GM04504 (cell line): ENCODE results near the gene COL6A1.
A peak's percentile ranks its signal among the peaks of the same experiment; 100 is the strongest.
"Not testable (repeated sequence)": the region's sequence is repeated elsewhere in the genome, so short reads cannot be mapped to it uniquely, and the experiment has no call there.

Experiments used
- DNase-seq: peaks from one replicate; pipeline ENCODE4 v3.0.0-alpha.2; 2012; ENCODE audit warnings: low read depth

COL6A1 gene

DNA sequence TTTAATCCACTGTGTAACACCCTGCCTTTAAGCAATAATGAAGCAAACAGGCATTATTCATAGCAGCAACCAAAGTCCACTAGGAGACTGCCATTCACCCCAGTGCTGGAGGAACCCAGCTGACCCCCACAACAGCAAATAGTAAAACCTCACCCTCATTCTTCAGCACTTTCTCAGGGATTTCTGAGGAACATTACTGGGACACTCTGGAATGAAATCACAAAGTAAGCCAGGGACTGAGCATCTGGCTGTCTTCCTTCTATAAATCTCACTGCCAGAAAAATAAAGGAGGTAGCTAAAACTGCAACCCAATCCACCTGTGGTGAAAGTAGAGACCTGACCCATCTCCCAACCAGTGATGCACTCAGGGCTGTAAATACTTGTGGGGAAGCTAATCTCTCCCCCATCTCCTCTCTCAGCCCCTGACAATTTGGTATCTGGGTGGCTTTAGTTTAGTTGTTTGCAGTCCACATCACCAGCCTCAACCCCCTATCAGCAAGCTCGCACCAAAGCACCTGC, 47.1 kb downstream of the COL6A1 start:
- peak; percentile 80 for DNase-seq

DNA sequence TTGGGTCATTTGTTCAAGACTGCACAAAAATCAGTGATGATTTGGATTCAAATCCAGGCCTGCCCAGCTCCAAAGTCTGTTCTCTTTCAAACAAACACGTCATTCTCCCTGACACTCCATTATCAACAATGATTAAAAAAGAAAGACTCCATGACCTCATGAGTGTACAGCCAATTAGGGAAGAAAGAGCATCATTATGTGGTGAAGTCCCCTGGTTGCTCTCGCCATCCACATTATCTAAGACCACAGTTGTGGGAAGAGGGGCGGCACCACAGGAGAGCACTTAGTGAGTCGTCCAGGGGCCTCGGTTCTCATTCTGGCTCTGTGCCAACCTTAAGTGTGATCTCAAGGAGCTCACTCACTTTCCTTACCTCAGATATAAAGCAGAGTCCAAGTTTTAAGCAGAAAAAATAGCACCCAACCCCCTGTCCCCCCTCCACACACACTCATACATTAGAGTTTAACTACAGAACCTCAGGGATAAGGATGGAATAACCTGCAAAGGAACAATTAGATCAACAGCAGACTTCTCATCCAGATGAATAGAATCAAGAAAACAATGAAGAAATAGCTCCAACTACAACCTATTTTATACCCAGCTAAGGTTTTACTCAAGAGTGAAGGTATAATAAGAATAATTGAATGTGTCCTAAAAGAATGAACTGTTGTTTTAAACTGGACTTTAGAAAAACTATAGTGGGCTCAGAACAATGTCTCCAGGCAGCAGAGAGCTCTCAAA, 47.8 kb downstream of the COL6A1 start:
- no peak for DNase-seq

DNA sequence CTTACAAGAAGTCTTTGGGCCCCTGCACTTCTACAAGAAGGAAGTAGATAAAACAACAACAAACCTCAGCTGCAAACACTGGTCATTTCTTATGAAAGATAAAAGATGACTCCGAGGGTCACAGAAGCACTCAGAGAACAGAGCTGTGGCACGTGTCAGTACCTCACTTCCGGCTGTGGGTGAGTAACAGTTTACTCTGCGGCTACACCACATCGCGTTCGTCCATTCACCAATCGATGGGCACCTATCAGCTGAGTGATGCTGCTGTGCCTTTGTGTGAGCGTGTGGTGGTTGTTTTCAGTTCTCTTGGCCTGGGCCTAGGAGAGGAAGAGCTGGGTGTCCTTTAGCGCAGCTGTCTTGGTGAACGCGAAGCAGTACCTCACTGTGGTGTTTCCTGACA, 49.9 kb downstream of the COL6A1 start:
- DNase-seq, result no peak

DNA sequence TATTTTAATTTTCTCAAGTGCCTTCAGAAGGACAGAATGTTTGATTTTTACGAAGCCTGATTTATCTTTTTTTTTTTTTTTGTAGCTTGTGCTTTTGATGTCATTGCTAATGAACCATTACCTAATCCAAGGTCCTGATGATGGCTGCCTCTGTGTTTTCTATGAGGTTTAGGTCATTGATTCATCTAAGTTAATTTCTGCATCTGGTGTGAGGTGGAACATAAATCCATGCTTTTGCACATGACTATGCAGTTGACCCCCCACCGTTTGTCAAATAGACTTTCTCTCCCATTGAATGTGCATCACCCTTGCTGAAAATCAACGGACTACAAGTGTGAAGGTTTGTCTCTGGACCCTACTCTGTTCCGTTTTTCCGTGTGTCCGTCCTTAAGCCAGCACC, 50.5 kb downstream of the COL6A1 start:
- no peak for DNase-seq

DNA sequence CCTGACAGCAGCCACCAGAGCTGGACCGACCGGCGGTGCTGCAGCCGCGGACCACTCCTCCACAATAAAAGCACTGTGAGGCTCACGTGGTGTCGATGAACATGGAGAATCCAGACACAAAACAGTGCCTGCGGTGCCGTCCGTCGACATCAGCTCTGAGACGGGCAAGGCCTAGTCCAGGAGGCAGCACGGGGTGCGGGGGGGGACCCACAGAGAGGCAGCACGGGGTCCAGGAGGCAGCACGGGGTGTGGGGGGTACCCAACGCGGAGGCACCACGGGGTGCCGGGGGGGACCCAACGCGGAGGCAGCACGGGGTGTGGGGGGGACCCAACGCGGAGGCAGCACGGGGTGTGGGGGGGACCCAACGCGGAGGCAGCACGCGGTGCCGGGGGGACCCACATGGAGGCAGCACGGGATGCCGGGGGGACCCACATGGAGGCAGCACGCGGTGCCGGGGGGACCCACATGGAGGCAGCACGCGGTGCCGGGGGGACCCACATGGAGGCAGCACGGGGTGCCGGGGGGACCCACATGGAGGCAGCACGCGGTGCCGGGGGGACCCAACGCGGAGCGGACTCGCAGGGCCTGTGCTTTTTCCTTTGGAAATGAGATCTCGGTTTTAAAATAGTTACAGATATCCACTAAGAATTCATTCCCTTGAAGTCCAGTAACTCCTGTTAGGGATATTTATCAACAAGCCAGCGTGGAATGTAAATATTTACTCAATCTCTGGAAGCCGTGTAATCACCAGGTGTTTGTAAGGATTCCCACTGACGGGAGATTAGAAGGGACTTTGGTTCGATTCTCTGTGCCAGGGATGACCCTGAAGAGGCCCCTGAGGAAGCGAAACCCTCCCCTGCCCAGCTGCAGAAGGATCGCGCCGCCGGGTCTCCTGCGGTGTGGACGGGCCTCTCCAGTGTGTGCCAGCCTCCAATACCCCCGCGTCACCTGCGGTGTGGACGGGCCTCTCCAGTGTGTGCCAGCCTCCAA, 52.1 kb downstream of the COL6A1 start:
- no peak for DNase-seq

DNA sequence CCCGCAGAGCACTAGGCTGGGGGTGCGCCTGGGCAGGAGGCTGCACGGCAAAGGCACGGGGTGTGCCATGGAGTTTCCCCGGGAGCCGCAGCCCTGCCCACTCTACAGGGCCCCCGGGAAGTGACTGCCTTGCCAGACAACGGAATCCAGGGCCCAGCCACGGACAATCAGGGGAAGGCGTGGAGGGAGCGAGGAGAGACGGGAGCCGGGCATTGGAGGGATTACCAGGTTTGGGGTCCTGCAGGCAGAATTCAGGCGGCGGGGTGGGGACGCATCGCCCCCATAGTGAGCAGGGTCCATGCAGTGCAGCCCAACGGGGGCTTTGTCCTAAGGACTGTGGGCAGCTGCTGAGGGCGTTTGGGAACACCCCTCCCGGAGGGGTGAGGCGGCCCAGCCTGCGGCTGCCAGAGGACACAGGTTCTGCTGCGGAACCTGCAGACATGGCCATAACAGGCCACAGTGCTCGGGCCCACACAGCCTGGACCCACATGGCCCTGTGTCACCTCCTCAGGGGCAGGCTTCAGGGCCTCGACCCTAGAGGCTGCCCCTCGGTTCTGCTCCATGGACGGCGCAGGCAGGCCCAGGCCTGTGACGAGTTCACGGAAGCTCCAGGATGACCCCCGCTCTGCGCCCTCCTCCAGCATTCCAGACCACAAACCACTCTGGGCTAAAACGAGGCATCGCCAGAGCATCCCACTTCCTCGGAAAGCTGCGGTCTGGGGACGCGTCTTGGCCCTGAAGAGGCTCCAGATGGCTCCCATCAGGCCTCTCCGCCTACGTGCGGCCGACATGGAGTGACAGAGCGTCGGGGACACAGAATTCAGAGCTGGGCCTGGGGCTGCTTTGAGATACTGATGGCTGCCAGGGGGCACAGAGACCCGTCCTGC, 54.5 kb downstream of the COL6A1 start:
- peak; percentile 85 for DNase-seq

DNA sequence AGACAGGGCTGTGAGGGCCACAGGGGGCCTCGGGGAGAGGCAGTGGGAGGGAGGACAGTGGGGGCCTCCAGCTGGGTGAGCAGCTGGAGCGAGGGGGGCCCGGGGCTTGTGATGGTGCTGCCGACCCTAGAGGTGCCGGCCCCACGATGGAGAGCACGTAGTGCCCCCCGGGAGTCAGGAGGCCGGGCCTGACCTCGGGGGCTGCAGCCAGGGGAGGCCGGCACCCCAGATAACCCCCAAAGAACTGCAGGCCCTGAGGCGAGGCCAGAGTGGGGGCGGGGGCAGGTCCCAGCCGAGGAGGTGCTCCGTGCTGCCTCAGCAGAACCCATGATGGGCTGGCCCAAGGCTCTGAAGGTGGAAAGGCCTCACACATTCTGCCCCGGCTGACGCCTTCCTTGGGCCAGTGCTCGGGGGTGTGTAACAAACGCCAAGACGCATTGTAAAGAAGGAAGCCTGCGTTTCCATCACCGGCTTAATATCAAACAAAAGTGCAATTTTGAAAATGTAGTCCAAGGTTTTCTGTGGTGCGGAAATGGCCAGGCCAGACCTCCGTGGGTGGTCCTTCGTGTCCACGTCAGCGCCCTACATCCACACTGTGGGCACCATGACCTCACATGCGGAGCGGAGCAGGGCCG, 55.2 kb downstream of the COL6A1 start:
- no peak for DNase-seq

DNA sequence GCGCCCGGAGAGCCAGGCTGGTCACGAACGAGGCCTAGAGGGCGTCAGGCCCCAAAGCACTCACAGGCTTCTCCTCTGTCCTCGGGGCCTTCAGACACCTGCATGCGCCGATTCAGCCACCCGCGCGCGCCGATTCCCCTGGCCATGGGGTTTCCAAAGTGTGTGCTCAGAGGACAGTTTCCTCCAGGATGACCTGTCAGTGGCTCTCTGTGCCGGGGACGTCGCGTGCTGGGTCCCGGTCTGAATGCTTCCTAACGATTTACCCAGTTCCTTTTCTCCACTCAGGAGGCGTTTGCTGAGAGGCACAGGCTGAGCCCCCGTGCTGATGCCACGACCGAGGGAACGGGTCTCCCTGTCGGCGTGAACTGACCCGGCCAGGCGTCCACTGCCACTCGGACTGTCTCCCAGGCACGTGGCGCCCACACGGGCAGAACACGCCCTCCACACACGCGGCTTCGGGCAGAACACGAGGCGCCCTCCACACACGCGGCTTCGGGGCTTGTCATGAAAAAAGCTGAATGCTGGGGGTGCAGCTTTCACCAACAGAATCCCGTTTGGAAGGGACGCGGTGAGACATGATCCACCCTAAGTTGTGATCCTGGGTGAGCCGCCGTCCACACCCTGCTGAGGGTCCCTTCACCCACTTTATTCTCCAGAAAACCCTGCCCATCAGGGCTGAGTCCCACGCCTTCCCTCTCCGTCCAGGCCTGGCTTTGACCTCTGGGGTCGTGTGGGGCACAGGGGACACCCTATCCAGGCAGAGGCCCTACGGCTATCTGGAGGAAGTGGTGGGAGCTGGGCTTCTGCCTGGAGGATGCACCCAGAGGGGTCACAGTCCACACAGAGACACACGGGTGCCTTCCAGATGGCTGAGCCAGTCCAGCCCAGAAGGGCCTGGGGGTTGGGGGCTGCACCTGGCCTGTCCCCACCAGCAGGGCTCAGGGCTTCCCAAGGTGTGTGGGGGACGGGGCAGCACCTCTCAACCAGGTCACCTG, 56.1 kb downstream of the COL6A1 start:
- no peak for DNase-seq

DNA sequence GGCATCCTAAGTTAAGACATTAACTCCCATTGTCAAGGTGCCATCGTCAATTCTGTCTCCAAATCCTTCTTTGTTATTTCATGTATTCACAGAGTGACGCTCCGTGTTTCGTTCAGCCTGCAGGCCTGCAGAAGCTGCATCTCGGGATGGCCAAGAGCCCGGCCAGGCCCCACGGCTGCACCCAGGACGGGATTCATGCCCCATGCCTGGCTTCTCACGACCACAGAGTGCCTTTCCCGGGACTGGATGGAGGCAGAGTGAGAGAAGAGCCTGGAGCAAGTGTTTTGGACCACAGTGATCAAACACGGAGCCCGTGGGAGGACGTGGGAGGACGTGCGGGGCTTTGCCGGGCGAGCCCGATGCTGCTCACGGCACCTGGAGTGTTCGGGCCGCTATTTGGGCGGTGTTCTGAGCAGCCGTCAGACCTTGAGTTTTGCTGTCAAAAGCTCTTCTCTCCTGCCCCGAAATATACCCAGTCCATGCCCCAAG, 56.8 kb downstream of the COL6A1 start:
- DNase-seq, result no peak

DNA sequence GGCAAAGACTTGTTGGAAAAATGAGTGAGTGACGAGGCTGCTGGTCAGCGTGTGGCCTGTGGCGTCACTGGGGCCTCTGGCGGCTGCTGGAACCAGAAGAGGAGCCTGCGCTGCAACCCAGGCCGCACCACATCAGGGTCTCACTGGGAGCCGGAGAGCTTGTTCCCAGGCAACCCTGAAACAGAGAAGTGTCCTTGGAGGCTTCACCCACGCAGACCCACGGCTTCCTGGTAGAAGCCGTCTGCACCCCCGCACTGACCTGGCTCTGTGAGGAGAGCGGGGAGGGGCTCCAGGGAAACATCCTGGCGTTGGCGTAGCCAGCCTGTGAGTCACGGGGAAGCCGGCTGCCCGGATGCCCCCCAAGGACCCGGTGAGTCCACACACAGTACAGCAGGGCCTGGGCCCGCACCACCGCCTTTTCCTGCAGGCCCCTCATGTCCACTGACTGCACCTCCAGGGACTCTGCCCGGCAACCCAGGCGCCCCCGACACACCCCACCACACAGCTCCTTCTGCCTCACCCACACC, 57.4 kb downstream of the COL6A1 start:
- DNase-seq, result no peak

DNA sequence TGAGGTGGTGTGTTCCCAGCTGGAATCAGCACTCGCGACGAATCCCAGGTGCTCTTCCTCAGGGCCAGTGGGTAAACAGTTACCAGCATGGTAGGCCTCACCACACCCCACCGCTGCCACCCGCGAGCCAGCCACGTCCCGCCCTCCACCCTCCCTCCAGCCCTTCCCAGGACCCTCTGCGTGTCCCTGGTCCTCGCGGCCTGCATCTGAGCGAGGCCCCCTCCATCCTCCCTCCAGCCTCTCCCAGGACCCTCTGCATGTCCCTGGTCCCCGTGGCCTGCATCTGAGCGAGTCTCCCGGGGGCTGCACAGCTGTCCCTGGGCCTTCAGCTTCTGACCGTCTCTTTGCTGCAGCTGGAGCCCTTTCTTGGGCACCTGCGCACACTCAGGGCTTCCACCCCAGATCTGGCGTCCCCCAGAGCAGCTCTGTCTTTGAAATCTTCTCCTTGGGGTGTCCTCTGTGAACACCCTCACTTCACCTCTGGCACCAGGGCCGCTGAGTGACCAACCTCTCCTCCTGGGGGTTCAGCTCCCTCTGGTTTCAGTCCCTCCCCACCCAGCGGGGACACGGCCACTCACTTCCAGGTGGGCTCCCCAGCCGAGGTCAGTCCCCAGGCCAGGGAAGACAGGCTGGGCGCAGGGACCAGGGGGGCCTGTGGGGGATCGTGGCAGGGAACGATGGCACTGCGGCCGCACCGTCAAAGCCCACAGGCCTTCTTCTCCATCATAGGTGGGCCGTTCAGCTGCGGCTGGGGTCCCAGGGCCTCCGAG, 58.5 kb downstream of the COL6A1 start:
- DNase-seq, result no peak

DNA sequence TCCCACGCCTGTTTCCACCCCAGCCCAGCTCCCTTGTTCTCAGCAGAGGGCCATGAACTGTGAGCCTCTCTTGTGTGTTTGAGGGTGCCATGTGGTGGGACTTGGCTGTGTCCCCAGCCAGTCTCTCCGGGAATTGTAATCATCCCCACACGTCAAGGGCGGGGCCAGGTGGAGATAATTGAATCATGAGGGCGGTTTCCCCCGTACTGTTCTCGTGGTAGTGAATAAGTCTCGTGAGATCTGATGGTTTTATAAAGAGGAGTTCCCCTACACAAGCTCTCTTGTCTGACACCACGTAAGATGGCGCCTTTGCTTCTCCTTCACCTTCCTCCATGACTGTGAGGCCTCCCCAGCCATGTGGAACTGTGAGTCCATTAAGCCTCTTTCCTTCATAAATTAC, 59.1 kb downstream of the COL6A1 start:
- DNase-seq, result no peak

DNA sequence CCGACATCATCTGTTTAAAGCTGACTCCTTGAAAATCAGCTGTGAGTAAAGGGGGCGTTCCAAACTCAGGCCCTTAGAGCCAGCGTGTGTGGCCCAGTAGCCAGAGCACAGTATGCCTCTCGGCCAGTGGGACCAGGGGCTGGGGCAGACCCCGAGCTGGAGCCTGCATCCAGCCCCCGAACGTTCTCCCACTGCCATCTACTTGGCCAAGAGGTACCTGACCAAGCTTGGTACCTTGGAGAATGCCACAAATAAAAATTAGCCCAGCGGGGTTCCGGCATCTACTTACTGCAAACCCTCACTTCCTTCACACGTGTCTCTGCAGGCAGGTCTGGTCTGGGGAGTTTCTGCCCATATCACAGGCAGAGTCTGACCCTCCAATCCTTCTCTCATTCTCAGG, 59.6 kb downstream of the COL6A1 start:
- no peak for DNase-seq

DNA sequence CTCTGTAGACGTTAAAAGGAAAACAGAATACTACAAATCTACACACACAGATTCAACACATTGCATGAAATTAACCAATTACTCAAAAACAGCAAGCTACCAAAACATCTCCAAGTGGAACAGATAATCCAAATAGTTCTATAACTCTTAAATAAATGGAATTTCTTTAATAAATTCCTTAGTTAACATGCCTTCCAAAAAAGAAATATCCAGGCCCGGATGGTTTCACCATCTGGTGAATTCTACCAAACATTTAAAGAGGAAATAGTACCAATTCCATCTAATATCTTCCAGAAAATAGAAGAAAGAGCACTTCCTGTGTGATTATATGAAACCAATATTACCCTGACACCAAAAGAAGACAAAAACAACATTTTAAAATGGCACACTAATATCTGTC, 63.6 kb downstream of the COL6A1 start:
- DNase-seq, result no peak

DNA sequence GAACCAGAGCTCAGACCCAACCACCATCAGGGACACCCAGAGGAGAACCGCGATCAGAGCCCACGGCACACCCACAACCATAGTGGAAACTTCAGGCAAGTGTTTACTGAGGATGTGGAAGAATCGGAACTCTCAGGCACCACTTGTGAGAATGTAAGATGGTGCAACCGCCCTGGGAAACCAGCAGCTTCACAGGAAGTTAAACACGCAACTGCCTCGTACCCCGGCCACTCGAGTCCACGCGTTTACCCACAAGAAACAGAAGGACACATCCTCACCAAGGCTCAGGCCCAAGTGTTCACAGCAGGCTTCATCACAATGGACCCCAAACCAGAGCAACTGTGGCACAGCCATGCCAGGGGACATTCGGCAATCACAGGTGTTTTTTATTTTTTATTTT, 64.9 kb downstream of the COL6A1 start:
- DNase-seq, result no peak

DNA sequence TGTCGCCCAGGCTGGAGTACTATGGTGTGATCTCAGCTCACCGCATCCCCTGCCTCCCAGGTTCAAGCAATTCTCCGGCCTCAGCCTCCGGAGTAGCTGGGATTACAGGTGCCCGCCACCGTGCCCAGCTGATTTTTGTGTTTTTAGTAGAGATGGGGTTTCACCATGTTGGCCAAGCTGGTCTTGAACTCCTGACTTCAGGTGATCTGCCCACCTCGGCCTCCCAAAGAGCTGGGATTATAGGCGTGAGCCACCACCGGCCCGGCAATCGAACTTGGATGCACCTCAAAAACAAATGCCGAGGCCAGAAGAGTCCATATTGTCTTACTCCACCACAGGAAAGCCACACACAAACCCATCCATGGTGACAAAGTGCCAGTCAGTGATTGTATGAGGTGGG, 65.3 kb downstream of the COL6A1 start:
- DNase-seq, result not testable (repeated sequence)

DNA sequence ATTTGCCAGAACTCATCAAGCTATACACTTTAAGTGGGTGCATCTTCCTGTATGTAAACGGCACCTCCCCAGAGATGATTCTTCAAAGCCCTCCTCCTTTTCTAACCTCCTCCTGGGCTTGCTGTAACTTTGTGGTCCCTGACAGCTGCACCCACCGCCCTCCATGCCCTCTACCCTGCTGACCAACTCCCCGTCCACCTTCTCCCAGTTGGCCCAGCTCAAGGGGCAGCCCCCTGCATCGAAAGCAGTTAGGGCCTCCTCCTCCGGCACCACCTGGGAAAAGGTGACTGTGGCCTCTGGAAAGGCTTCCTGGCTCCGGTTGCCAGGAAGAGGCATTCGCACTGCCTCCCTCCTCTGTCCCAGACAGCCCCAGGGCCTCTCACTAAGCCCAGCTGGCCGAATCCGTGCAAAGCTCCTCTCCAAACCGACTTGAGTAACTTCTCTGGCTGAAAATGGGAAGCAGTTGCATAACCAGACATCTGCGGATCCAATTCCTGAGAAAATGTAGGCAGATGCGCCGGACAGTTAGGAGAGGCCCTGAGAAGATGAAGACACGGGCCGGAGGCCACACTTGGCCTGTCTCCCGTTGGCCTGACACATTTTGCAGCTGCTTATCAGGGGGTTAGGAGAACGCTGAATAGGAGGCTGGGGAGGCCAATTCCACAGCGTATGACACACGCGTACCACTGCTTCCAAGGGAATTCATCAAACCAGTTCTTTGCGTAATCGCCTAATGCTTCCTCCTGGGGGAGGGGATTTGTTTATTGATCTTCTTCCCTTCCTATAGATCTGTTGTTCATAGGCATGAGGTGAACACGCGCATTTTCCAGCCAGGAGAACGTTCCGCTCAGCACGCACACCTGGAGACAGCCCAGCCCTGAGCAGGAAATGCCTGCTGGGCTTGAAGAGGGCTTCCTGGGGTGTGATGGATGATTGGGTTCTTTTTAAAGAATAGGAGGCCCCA, 67.6 kb downstream of the COL6A1 start:
- DNase-seq, result peak; percentile 100
